22Rv1 (cell line): ENCODE data around the gene CTU2.

ENCODE experiments used
- H3K27ac ChIP-seq: fragments of 450-650 bp; 2 replicates; pipeline ENCODE4 v1.5.1; 2017
- CTCF ChIP-seq: fragments of 450-650 bp; IDR thresholded peaks from 2 replicates; pipeline ENCODE4 v1.5.1; 2017; ENCODE audit warnings: mild to moderate bottlenecking
- ZFX ChIP-seq: fragments of 450-650 bp; IDR thresholded peaks from 2 replicates; pipeline ENCODE4 v1.6.1; 2017; ENCODE audit warnings: antibody characterized with exemption, borderline replicate concordance

The CTU2 gene

GRCh38 chr16:88764913-88765349, 58.6 kb downstream of the CTU2 start:
- TF ChIP-seq ZFX, result no peak
- no peak for TF ChIP-seq CTCF
- peak overlapping the region; percentile 94 for H3K27ac ChIP-seq
